PC-3 (cell line): Measurements from ENCODE around the gene NIBAN1. TPM values are rescaled to one million over a fixed set of nuclear protein-coding genes. Genes with fewer than 3 reads are reported as not detected.

Source experiments
- ATAC-seq: fragments of 200-7000 bp; cut with Tn5 transposase; 2 replicates; pipeline ENCODE4 v1.9.1; 2020; ENCODE audit warnings: mild to moderate bottlenecking, moderate library complexity
- BruUV-seq: library from RNA; stranded (reverse); fragments of 400-500 nt; replicated peaks from 2 replicates; lab custom pipeline; 2021; lab: Mats Ljungman, UMichigan
- CTCF ChIA-PET: fragments of 300-600 bp; sonication (Branson Sonifier 250); formaldehyde crosslinking; loops from one replicate; lab custom pipeline; 2022; ENCODE audit warnings: antibody characterized with exemption; lab: Charles Lee
- POLR2A ChIA-PET: fragments of 300-600 bp; sonication (Branson Sonifier 250); formaldehyde crosslinking; loops from one replicate; lab custom pipeline; 2022; ENCODE audit warnings: antibody characterized with exemption; ENCODE audit not compliant: unreplicated experiment; lab: Charles Lee
- DNase-seq: peaks from one replicate; pipeline ENCODE4 v3.0.0-alpha.2; 2015
- H2AFZ ChIP-seq: fragments of 300-600 bp; sonication (generic); 2 replicates; pipeline ENCODE4 v1.6.0; 2016; ENCODE audit warnings: antibody characterized with exemption, low read length
- H3F3A ChIP-seq: fragments of 300-600 bp; sonication (generic); one replicate; pipeline ENCODE4 v1.6.0; 2017; ENCODE audit warnings: antibody characterized with exemption, low read length, control low read depth, mild to moderate bottlenecking; ENCODE audit not compliant: unreplicated experiment
- H3K27ac ChIP-seq: fragments of 300-600 bp; sonication (generic); 2 replicates; pipeline ENCODE4 v1.5.1; 2016; ENCODE audit warnings: mild to moderate bottlenecking, low read length
- H3K27me3 ChIP-seq: fragments of 300-600 bp; sonication (generic); 2 replicates; pipeline ENCODE4 v1.6.1; 2016; ENCODE audit warnings: low read length, mixed read lengths
- H3K36me3 ChIP-seq: fragments of 300-600 bp; sonication (generic); 2 replicates; pipeline ENCODE4 v1.6.1; 2016; ENCODE audit warnings: low read depth, mixed run types, low read length, mixed read lengths
- H3K4me1 ChIP-seq: fragments of 300-600 bp; sonication (generic); 2 replicates; pipeline ENCODE4 v1.5.1; 2016; ENCODE audit warnings: low read length; ENCODE audit not compliant: insufficient read depth
- H3K4me2 ChIP-seq: fragments of 300-600 bp; sonication (generic); 2 replicates; pipeline ENCODE4 v1.6.0; 2016; ENCODE audit warnings: low read length
- H3K4me3 ChIP-seq: fragments of 300-600 bp; sonication (generic); 2 replicates; pipeline ENCODE4 v1.5.1; 2016; ENCODE audit warnings: mild to moderate bottlenecking, low read length, mixed read lengths
- H3K79me2 ChIP-seq: fragments of 300-600 bp; sonication (generic); 2 replicates; pipeline ENCODE4 v1.6.1; 2017; ENCODE audit warnings: low read length, mixed read lengths
- H3K9ac ChIP-seq: fragments of 300-600 bp; sonication (generic); 2 replicates; pipeline ENCODE4 v1.6.0; 2016; ENCODE audit warnings: mild to moderate bottlenecking, low read length
- H3K9me2 ChIP-seq: fragments of 300-600 bp; sonication (generic); replicated peaks from 2 replicates; pipeline ENCODE4 v1.6.1; 2016; ENCODE audit warnings: mixed run types, low read length, mixed read lengths
- H3K9me3 ChIP-seq: fragments of 300-600 bp; sonication (generic); 2 replicates; pipeline ENCODE4 v1.6.1; 2016; ENCODE audit warnings: low read length, mixed read lengths
- H4K20me1 ChIP-seq: fragments of 300-600 bp; sonication (generic); 2 replicates; pipeline ENCODE4 v1.6.1; 2016; ENCODE audit warnings: low read length, mixed read lengths
- EZH2 ChIP-seq: fragments of 300-600 bp; sonication (generic); IDR thresholded peaks from one replicate; pipeline ENCODE4 v1.6.1; 2017; ENCODE audit warnings: antibody characterized with exemption, mild to moderate bottlenecking, low read length; ENCODE audit not compliant: unreplicated experiment
- EZH2phosphoT487 ChIP-seq: fragments of 300-600 bp; sonication (generic); IDR thresholded peaks from 2 replicates; pipeline ENCODE4 v1.6.1; 2018; ENCODE audit warnings: mild to moderate bottlenecking, antibody characterized with exemption, low read length, borderline replicate concordance
- intact Hi-C: fragments of 100-400 bp; cut with micrococcal nuclease; formaldehyde crosslinking; loops from 2 replicates; pipeline ENCODE4 v1.9.0; 2023
- total RNA-seq: library from RNA; depleted of rRNA; stranded (reverse); fragments of >200 nt; gene quantifications from 2 replicates; pipeline ENCODE4 v1.2.3, GENCODE V29; 2014
- TF ChIP-seq, protein P1 (sequence below): fragments of 300-600 bp; sonication (generic); conservative IDR thresholded peaks from 2 replicates; pipeline ENCODE4 v1.5.1; 2017; ENCODE audit warnings: antibody characterized with exemption, low read depth, mild to moderate bottlenecking, low read length

NIBAN1 gene
- total RNA-seq, 1 experiment from 2014 or later = 6.9 TPM

- no peak overlapping the region for H2AFZ ChIP-seq
- H3K79me2 ChIP-seq = no peaks in the 10 kb centered on the region
- no peaks in the 10 kb centered on the region for H3K27me3 ChIP-seq
- intact Hi-C loops = loop anchor here (5.0 kb wide), 1 partner anchor 49 kb away; no protein-coding TSS in a partner anchor
- TF ChIP-seq EZH2phosphoT487 (no peak), EZH2 (no peak)
- TF ChIP-seq, protein P1, sequence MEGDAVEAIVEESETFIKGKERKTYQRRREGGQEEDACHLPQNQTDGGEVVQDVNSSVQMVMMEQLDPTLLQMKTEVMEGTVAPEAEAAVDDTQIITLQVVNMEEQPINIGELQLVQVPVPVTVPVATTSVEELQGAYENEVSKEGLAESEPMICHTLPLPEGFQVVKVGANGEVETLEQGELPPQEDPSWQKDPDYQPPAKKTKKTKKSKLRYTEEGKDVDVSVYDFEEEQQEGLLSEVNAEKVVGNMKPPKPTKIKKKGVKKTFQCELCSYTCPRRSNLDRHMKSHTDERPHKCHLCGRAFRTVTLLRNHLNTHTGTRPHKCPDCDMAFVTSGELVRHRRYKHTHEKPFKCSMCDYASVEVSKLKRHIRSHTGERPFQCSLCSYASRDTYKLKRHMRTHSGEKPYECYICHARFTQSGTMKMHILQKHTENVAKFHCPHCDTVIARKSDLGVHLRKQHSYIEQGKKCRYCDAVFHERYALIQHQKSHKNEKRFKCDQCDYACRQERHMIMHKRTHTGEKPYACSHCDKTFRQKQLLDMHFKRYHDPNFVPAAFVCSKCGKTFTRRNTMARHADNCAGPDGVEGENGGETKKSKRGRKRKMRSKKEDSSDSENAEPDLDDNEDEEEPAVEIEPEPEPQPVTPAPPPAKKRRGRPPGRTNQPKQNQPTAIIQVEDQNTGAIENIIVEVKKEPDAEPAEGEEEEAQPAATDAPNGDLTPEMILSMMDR = no peak
- H3F3A ChIP-seq = no peaks in the 10 kb centered on the region
- ATAC-seq (no peak), DNase-seq (no peak)
- H3K4me2 ChIP-seq = no peak overlapping the region
- H3K27ac ChIP-seq = no peak overlapping the region
- H4K20me1 ChIP-seq = no peaks in the 10 kb centered on the region
- POLR2A ChIA-PET = interaction anchor here (0.6 kb wide), 1 partner anchor 39 kb away, joined by 6 read pairs; no protein-coding TSS in a partner anchor
- H3K9ac ChIP-seq = no peak overlapping the region
- CTCF ChIA-PET = no interaction called here
- no peaks in the 10 kb centered on the region for H3K9me2 ChIP-seq
- H3K4me3 ChIP-seq = no peak overlapping the region
- no peaks in the 10 kb centered on the region for H3K36me3 ChIP-seq
- no peaks in the 10 kb centered on the region for H3K9me3 ChIP-seq
- H3K4me1 ChIP-seq = 0 out of 2 replicates have a peak, but pooled peaks cover 4% of the 10 kb centered on the region
- BruUV-seq = no TSS peak
These were observed 8.1 kb downstream of the NIBAN1 start for GRCh38 chr1:184965944-184966860.

DNA sequence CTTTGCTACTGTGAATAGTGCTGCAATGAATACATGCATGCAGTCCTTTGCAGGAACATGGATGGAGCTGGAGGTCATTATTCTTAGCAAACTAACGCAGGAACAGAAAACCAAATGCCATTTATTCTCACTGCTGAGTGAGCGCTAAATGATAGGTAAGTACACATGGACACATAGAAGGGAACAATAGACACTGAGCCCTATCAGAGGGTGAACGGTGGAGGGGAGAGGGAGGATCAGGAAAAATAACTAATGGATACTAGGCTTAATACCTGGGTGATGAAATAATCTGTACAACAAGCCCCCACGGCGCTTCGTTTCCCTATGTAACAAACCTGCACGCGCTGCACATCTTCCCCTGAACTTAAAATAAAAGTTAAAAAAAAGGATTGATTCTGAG lies 8.9 kb downstream of the NIBAN1 start:
- no peaks in the 10 kb centered on the region for H3K4me1 ChIP-seq
- no peaks in the 10 kb centered on the region for H3K36me3 ChIP-seq
- POLR2A ChIA-PET = no interaction called here
- H3K27me3 ChIP-seq = no peaks in the 10 kb centered on the region
- CTCF ChIA-PET = no interaction called here
- no peaks in the 10 kb centered on the region for H4K20me1 ChIP-seq
- no peak overlapping the region for H3K9ac ChIP-seq
- no peak overlapping the region for H2AFZ ChIP-seq
- H3K4me3 ChIP-seq = no peak overlapping the region
- ATAC-seq (no peak), DNase-seq (no peak)
- no peaks in the 10 kb centered on the region for H3K9me3 ChIP-seq
- no peak overlapping the region for H3K4me2 ChIP-seq
- H3F3A ChIP-seq = no peaks in the 10 kb centered on the region
- no peaks in the 10 kb centered on the region for H3K9me2 ChIP-seq
- intact Hi-C loops = loop anchor here (5.0 kb wide), 1 partner anchor 48 kb away; no protein-coding TSS in a partner anchor
- H3K27ac ChIP-seq = no peak overlapping the region
- TF ChIP-seq, protein P1 = no peak
- TF ChIP-seq EZH2 (no peak), EZH2phosphoT487 (no peak)
- H3K79me2 ChIP-seq = no peaks in the 10 kb centered on the region
- BruUV-seq = no TSS peak

DNA sequence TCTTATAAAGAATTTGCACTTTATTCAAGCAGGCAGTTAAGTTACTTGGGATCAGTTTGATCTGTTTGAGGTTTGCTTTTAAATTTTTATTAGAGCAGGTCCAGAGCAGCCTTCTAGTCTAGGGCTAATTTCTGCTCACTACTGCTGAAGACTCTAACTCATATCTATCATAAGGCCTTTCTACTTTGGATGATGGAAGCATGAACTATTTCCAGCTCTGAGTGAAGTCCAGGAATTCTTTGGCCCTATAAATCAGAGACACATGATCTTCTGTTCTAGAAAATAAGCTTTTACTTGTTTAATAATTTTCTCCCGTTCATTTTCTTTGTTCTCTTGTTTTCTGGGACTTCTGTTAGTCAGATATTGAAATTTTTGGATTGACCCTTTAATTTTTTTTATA lies 14.7 kb downstream of the NIBAN1 start:
- Histone ChIP-seq H3K36me3 (no peaks in the 10 kb centered on the region), H3K27me3 (no peaks in the 10 kb centered on the region), H4K20me1 (no peaks in the 10 kb centered on the region), H2AFZ (no peak overlapping the region), H3K79me2 (no peaks in the 10 kb centered on the region), H3F3A (no peaks in the 10 kb centered on the region), H3K9ac (no peak overlapping the region), H3K4me1 (peaks cover 1% of the 10 kb centered on the region), H3K9me2 (no peaks in the 10 kb centered on the region), H3K4me2 (no peak overlapping the region), H3K27ac (no peak overlapping the region), H3K9me3 (no peaks in the 10 kb centered on the region), H3K4me3 (no peak overlapping the region)
- DNase-seq (no peak), ATAC-seq (no peak)
- intact Hi-C loops = loop anchor here (10.0 kb wide), 1 partner anchor 55 kb away; no protein-coding TSS in a partner anchor
- TF ChIP-seq, protein P1 = no peak
- ChIA-PET POLR2A (no interaction called here), CTCF (no interaction called here)
- no TSS peak for BruUV-seq
